ENCODE data around the gene NAT8L.

Gene NAT8L

GRCh38 chr4:2046031-2046961 is 12.8 kb upstream of the NAT8L start:
- DNase-seq, result no peak

- DNase-seq, result no peak
Measured at GRCh38 chr4:2047031-2047660, 12.0 kb upstream of the NAT8L start.

DNA sequence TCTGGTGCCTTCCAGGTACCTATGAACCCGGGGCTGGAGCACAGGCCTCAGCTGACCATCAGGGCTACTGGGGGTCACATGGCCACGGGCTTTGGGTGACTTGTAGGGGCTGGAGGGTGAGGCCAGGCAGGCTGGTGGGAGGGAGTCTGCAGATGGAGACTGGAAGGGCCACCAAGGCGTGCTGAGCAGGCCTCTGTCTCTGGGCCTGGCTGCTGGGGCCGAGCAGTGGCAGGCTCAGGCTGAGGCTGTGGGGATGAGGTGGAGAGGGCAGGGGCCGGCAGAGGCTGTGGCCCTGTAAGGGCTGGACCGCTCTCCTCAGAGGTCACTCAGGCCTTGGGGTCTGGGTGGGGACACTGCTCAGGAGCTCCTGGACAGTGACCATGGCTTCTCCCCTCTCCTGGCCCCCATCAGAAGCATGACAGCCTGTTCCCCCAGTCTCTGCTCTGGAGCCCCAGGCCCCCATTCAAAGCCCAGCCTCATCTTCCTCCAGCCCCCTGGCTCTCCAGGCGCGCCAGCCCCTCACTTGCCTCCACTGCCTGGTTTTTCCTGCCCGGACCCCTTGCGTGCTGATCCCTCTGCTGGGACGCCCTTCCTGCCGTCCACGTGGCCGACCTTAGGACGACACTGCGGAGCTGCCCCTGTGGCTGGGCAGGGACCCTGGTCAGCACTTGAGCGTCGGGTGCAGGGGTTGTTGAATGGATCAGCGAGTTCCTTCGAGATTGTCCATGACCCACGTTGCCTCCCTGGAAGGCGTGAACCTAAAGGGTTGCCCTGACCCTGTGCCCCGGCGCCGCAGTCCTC is 11.1 kb upstream of the NAT8L start:
- DNase-seq, result no peak

DNA sequence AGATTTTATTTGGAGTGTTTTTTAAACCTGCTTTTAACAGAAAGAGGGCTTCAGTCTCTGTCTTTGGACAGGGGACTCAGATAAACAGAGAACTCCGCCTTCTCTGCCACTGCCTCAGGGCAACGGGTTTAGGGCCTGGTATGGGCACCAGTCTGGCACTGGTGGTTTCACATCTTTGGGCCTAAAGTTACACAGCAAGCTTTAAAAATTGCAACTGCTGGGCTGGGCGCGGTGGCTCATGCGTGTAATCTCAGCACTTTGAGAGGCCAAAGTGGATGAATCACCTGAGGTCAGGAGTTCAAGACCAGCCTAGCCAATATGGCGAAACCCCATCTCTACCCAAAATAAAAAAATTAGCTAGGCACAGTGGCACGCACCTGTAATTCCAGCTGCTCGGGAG is 10.3 kb upstream of the NAT8L start:
- DNase-seq, result no peak

DNA sequence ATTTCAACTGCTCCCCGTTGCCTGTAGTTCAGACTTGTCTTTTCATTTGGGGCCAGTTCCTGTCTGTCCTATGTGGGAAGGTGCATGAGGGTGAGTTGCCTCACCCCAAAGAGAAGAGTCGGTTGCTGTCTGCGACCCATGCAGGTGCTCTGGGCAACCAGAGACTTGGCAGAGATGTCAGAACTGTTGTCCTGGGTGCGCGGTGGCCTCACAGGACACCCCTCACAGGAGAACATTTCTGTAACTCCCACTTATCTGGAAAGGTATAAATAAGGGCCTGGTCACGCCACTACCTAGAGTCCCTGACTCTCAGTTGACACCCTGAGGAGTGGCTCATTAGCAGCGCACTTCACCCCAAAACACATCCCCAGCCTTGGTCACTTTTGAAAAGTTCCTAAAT is 9.7 kb upstream of the NAT8L start:
- no peak for DNase-seq

- no peak for DNase-seq
Measured at GRCh38 chr4:2049811-2050210, 9.3 kb upstream of the NAT8L start.

GRCh38 chr4:2051086-2051485 is 8.0 kb upstream of the NAT8L start:
- DNase-seq, result no peak

- DNase-seq, result no peak
Measured at GRCh38 chr4:2054217-2054616, 4.9 kb upstream of the NAT8L start.

DNA sequence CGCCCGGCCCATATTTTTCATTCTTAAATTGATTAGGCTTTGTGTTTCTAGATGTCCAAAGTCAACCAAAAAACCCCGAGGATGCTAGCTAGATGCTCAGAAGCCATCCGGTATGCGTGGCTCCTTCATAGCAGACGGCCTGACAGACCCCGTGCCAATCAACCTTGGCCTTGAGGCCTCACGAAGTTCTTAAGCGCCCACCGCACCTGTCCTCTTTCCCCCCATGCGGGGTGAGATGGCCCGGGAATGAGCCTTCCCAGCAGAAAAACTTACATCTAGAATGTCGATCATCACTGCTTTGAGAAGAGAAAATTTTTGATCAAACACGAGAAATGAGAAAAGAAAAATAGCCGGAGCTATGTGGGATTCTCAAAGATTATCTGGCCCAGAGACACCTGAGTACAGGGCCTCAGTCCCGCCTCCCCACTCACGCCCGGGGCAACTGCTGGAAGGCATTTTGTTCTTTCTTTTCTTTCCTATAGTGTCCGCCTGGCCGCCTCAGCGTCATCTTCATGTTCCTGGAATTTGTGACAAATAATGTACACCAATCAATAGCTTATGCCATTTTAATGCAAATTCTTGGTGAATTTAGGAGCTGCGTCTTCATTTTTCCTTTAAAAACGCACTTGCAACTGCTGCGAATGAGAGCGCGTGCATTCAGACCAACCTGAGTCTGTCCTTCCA is 1.6 kb upstream of the NAT8L start:
- DNase-seq, result no peak

DNA sequence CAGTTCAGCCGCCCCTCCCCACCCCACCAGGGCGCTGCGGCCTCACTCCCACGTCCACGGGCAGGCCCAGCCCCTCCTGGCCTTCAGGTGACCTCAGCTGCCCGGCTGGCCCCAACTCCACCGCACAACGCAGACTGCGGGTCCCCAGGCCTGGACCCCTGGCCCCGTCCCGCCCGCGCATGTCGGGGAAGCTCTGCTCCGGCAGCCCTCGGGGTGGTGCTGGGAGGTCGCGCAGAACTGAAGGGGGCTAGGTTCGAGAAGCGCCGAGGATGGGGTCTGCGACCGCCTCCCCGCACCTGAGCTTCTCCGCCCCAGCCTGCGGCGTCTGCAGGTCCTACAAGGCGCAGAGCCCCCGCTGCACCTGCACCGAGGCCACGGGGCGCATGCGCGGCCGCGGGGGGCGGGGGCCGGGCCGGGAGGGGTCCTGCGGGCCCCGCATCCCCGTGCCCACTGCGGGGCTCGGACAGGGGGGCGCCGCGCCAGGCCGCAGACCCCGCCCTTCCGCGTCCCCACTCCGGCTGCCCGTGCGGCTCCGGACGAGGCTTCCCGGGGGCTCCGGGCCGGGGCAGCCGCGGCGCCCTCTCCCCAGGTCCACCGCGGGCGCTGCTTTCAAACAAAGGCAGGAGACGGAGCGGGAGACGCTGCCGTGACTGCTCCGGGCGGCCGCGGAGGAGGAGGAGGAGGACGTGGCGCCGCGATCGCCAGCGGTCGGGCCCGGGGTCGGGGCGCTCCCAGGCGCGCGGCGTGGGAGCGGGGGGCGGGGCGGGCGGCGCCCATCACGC is 672 bp upstream of the NAT8L start:
- DNase-seq, result no peak

DNA sequence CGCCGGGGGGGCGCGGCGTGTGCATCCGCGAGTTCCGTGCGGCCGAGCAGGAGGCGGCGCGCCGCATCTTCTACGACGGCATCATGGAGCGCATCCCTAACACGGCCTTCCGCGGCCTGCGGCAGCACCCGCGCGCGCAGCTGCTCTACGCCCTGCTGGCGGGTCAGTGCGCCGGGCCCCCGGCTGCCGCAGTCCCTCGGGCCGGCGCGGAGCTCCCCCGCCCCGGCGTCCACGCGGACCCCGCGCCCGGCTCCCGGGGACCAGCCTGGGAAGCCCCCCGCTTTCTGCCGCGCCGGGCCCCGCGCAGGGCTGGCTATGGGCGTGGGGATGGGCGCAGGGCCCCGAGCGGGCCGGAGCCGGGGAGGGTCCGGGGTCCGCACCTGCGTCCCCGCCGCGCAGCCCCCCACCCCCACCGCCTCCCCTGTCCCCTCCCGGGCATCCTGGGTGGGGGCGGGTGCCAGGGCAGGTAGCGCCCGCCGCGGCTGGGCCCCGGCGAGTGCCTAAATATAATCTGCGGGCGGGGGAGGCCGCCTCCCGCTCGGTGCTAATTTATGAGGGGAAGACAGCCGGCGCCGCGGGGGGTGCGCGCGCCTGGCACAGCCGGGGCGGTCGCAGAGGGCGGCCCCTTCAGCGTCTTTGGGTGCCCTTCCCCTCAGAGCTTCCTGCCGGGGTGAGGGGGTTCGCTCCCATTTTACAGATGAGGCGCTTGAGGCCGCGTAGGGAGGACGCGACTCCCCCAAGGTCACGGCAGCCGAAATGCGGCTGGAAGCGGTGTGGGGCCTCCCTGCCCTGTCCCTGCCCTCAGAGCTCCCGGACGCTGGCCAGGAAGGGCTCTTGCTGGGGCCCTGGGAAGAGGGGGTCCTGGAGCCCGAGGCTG is 837 bp downstream of the NAT8L start:
- DNase-seq, result no peak

DNA sequence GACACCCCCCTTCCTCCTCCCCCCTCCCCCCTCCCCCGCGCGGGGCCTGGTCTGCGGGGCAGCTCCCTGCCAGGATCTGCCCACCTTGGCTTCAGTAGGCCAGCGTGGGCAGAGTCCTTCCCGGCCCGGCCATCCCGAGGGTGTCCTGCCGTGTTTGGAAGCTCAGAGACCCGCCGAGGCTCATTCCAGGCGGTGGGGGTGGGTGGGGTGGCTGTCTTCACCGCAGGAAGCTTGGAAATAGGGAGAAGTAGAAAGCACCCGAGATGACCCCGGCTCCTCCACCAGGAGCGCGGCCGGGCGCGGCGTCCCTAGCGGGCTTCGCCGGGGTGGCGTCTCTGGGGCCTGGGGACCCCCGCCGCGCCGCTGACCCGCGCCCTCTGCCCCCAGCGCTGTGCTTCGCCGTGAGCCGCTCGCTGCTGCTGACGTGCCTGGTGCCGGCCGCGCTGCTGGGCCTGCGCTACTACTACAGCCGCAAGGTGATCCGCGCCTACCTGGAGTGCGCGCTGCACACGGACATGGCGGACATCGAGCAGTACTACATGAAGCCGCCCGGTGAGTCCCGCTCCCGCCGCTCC is 1.6 kb downstream of the NAT8L start:
- no peak for DNase-seq

DNA sequence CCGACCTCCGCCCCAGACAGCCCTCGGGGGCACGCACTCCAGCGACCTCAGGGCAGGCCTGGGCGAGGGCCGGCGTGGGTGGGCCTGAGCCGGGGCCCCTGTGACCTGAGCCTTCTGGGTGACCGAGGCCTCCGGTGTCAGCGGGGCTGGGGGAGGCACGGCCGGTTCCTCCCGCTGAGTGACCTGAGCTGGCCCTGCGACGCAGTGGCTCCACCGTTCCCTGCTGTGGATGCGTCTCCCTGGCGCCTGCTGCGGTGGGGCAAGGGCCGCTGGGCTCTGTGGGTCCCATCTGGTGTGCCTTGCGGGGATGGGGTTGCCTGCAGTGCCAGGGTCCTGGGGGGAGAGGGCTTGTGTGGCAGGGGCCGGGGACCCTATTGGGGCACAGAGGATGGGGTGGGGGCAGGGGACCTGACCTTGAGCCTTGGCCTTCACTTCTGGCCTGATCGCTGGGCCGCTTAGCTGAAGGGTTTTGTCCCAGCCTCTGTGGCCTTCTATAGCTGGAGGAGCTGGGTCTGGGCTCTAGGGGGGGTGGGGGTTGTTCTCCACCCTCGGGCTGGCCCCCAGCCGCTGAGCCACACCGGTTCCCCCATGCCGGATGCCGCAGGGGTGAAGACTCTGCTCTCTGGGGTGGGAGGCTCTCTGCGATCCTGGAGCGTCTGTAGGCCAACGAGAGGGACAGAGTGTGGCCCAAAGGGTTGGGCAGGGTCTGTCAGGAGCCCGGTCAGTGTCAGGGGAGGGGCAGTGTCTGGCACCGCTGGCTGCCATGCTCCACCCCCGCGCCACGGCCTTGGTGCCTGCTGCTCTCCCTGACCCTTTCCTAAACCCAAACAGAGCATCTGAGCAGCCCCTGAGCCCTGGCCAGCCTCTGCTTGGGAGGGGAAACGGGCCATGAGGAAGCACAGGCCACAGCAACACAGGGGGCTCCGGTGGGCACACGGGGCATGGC is 2.3 kb downstream of the NAT8L start:
- DNase-seq, result no peak

DNA sequence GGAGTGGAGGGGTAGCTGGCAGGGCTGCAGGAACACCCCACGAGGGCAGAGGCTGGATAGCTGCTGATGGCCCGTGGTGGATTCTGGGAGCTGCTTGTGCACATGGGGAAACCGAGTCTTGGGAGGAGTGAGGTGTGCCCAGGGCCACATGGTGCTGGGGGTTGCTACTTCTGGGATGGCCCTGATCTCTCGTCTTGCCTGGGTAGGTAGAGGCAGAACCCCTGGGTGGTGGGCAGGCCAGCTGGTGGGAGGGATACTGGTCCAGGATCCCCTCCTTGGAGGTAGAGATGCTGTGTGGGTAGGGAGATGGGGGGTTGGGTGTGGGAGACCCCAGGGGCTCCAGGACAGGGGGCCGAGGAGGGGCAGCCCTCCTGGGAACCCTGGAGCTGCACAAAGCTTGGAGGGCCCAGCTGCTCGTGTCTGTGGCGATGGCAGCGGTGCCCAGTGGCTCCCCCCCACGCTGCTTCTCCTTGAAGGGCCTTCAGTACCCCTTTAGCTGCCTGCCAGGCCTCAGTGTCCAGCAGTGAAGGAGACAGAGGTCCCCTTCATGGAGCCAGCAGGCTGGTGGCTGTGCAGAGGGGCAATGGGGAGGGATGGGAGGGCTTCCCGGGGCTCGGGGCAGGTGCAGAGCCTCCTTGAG is 3.2 kb downstream of the NAT8L start:
- no peak for DNase-seq

- no peak for DNase-seq
Measured at GRCh38 chr4:2062808-2063524, 3.8 kb downstream of the NAT8L start.

DNA sequence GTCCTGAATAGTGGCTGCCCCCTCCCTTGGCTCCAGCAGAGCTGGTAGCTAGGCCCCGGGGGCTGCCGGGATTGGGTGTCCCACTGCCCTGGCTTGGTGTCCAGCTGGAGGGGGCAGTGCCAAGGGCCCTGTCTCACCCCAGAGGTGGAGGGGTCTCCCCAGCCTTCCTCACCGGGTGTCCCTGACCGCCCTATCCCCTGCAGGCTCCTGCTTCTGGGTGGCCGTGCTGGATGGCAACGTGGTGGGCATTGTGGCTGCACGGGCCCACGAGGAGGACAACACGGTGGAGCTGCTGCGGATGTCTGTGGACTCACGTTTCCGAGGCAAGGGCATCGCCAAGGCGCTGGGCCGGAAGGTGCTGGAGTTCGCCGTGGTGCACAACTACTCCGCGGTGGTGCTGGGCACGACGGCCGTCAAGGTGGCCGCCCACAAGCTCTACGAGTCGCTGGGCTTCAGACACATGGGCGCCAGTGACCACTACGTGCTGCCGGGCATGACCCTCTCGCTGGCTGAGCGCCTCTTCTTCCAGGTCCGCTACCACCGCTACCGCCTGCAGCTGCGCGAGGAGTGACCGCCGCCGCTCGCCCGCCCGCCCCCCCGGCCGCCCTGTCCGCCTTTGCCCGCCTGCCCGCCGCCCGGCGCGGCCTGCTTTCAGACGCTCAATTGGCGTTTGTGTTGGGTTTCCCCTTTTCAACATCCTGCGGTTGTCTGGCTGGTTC is 4.6 kb downstream of the NAT8L start:
- DNase-seq, result no peak

DNA sequence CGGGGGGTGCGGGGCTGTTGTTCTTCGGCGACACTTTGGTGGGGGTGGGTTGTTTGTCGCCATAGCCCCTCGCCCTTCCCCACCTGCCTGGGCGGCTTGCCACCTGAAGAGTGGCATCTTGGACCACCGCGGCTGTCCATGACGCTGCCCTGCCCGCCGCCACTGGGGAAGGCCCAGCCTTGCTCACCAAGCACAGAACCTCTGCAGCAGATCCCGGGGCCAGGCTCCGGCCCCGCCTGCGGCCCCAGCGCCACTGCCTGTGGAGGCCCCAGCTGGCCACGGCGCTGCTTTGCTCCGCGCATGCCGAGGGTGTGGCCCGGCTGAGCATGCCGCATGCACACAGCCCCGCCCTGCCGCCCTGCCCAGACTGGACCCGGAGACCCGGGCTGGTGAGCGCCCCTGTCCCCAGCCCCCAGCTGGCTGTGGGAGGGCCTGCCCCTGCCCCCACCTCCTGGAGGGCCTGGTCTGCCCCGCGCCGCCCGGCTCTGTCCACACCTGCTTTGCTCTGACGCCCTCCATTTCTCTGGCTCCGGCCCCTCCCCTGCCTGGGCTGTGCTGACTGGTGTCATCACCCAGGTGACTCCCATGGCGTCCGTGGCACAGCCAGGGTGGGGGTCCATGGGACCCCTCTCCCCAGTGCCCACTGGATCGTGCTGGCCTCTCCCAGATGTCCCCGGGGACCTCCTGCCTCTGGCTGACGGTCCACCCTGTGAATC is 5.3 kb downstream of the NAT8L start:
- DNase-seq, result no peak

Data from stimulated activated CD4-positive, alpha-beta T cell treated with anti-CD3 and anti-CD28 coated beads, Interleukin-12 subunit alpha, Interleukin-12 subunit beta, amount 100 ng/mL, for 4 hours (primary cell).